Stomach (tissue), 4 donors: ENCODE data around the gene SLC5A10.

Experiments
- CTCF ChIP-seq, 7 experiments: fragments of 450-650 bp in 4 of 7; fragments of 200-600 bp in 3 of 7; sonication (generic) in 3 of 7; IDR thresholded peaks; one replicate each; pipeline ENCODE4 v1.5.1; 2016 to 2019; ENCODE audit warnings: antibody characterized with exemption in 7 of 7, control low read depth in 2 of 7, mild to moderate bottlenecking in 1 of 7
- EP300 ChIP-seq: sonication (generic); formaldehyde crosslinking; IDR thresholded peaks from one replicate; pipeline ENCODE4 v1.6.1; 2017; ENCODE audit warnings: antibody characterized with exemption
- POLR2A ChIP-seq, 4 donors: fragments of 450-650 bp; IDR thresholded peaks; one replicate each; pipeline ENCODE4 v1.6.1; 2016; ENCODE audit warnings: antibody characterized with exemption in 4 of 4, control low read depth in 2 of 4, mild to moderate bottlenecking in 1 of 4, moderate library complexity in 1 of 4
- POLR2AphosphoS5 ChIP-seq, 3 donors: sonication (generic); formaldehyde crosslinking; IDR thresholded peaks; one replicate each; pipeline ENCODE4 v1.6.1; 2016; ENCODE audit warnings: antibody characterized with exemption in 3 of 3

GRCh38 chr17:19006698-19007097 is 54.7 kb downstream of the SLC5A10 start:
- TF ChIP-seq CTCF (IDR thresholded peaks at IDR 0.05): no peak
- TF ChIP-seq EP300: no peak
- TF ChIP-seq POLR2A (IDR thresholded peaks at IDR 0.05): no peak
- TF ChIP-seq POLR2AphosphoS5 (IDR thresholded peaks at IDR 0.05): no peak
